ENCODE results near the gene TMEM212. TPM values are rescaled to one million over a fixed set of nuclear protein-coding genes. Genes with fewer than 3 reads are reported as not detected.

Gene TMEM212
- total and polyA plus RNA-seq, 8 donors, result not detected

DNA sequence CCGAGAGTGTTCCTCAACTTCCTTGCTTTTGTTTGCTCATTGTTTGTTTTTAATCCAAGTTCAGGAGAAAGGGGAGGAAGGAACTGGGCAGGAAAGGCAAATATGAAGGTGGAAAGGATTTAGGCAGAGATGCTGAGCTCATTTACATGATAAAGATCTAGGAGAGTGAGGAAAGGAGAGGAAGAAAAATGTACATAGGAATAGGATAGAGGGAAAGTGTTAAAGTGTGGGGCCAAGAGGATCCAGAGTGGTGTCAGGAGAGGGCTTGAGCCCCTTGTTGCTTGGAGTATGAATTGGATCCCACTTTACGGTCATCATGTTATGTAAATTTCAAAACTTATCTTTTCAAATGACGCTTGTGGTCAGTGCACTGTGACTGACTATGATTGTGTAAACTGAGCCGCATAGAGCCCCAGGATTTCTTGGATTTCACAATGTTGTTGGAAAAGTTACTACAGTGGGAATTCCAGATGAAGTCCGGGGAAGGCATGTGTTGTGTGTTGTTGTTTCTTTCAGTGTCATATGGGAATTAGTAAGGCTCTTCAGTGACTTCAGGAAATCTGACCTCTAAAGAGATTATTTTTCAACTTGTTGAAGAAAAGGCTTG, 17.8 kb upstream of the TMEM212 start:
- Histone ChIP-seq H3K4me3 (no peak overlapping the region), H3K27ac (peak overlapping the region in 3 of 5 donors; percentile 37 to 65 (median 57)), H3K27me3 (no peaks in the 10 kb centered on the region), H3K36me3 (no peaks in the 10 kb centered on the region), H3K4me1 (peaks cover 0 to 36% (median 9%) of the 10 kb centered on the region in 4 donors), H3K9me3 (no peaks in the 10 kb centered on the region)
- DNase-seq, result no peak
- 29 to 55% (median 32%) methylated on average over 5 of the region's 5 CpGs for WGBS, 5 donors
- intact Hi-C loops (cut with DNase I; ENCODE audit: low total_unique reads), result no loop called here
- peak in 2 of 3 donors; percentile 35 to 63 for TF ChIP-seq POLR2AphosphoS5 (IDR thresholded peaks at IDR 0.05)
- TF ChIP-seq, protein P1, sequence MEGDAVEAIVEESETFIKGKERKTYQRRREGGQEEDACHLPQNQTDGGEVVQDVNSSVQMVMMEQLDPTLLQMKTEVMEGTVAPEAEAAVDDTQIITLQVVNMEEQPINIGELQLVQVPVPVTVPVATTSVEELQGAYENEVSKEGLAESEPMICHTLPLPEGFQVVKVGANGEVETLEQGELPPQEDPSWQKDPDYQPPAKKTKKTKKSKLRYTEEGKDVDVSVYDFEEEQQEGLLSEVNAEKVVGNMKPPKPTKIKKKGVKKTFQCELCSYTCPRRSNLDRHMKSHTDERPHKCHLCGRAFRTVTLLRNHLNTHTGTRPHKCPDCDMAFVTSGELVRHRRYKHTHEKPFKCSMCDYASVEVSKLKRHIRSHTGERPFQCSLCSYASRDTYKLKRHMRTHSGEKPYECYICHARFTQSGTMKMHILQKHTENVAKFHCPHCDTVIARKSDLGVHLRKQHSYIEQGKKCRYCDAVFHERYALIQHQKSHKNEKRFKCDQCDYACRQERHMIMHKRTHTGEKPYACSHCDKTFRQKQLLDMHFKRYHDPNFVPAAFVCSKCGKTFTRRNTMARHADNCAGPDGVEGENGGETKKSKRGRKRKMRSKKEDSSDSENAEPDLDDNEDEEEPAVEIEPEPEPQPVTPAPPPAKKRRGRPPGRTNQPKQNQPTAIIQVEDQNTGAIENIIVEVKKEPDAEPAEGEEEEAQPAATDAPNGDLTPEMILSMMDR (IDR thresholded peaks at IDR 0.05), result no peak

DNA sequence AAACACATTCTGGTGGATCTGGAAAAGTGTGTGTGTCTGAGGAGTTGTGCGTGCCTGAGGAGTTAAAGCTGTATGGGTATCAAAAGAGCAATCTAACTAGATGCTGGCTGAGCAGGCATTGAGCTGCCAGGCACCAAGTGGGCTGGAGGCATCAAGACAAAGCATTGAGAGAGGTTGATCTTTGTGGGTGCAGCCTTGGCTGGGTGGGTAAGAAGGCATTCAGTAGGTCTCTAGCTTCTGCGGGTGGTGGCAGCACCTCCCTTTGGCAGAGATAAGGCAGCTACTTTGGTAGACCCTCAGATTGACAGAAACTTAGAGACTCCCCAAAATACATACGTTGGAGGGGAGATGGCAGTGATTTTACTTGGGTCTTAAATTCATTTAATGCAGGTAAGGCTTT, 15.8 kb upstream of the TMEM212 start:
- TF ChIP-seq EP300 (IDR thresholded peaks at IDR 0.05) (no peak), POLR2A (IDR thresholded peaks at IDR 0.05) (no peak), POLR2AphosphoS5 (IDR thresholded peaks at IDR 0.05) (no peak)
- TF ChIP-seq, protein P1 (IDR thresholded peaks at IDR 0.05), result no peak
- intact Hi-C loops (cut with DNase I; ENCODE audit: low total_unique reads), result no loop called here
- Histone ChIP-seq H3K27me3 (no peaks in the 10 kb centered on the region), H3K9me3 (no peaks in the 10 kb centered on the region), H3K27ac (no peak overlapping the region), H3K36me3 (no peaks in the 10 kb centered on the region), H3K4me3 (no peak overlapping the region), H3K4me1 (peaks cover 0 to 37% (median 9%) of the 10 kb centered on the region in 4 donors)
- no peak for DNase-seq
- WGBS, 5 donors, result 73 to 94% (median 91%) methylated on average over 3 of the region's 3 CpGs

DNA sequence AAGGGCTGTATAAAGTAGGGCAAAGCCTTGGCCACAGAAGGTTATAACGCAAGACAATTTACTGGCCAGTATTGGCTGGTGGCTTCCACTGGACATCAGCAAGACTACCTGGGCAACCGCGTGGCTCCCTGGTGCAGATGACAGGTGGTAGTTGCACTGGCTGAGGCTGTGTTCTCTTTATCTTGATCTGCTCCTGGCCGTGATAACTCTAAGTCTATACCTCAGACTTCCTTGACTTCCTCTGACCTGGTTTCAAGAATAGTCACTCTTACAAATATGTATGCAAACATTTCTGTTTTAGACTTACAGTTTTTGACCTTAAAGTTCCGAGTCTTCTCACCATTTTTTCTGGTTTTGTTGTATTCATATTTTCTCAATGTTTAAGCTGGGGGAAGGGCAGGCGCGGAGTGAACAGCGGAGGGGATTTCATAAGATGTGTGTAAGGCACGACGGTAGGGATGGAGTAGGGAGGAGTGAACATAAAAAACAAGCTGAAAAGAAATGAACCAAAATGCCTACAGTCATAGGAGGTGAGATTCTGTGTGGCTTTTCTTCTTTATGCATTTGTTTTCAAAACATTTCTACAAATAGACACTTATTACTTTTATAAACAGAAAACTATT, 15.2 kb upstream of the TMEM212 start:
- Histone ChIP-seq H3K4me1 (peaks cover 0 to 37% (median 9%) of the 10 kb centered on the region in 4 donors), H3K36me3 (no peaks in the 10 kb centered on the region), H3K27me3 (no peaks in the 10 kb centered on the region), H3K9me3 (no peaks in the 10 kb centered on the region), H3K27ac (peak overlapping the region in 1 of 5 donors; percentile 70), H3K4me3 (no peak overlapping the region)
- 71 to 79% (median 76%) methylated on average over 10 of the region's 10 CpGs for WGBS, 5 donors
- no peak for DNase-seq
- intact Hi-C loops (cut with DNase I; ENCODE audit: low total_unique reads), result no loop called here
- TF ChIP-seq EP300 (IDR thresholded peaks at IDR 0.05) (no peak), POLR2AphosphoS5 (IDR thresholded peaks at IDR 0.05) (no peak), POLR2A (IDR thresholded peaks at IDR 0.05) (no peak)
- TF ChIP-seq, protein P1 (IDR thresholded peaks at IDR 0.05), result no peak

DNA sequence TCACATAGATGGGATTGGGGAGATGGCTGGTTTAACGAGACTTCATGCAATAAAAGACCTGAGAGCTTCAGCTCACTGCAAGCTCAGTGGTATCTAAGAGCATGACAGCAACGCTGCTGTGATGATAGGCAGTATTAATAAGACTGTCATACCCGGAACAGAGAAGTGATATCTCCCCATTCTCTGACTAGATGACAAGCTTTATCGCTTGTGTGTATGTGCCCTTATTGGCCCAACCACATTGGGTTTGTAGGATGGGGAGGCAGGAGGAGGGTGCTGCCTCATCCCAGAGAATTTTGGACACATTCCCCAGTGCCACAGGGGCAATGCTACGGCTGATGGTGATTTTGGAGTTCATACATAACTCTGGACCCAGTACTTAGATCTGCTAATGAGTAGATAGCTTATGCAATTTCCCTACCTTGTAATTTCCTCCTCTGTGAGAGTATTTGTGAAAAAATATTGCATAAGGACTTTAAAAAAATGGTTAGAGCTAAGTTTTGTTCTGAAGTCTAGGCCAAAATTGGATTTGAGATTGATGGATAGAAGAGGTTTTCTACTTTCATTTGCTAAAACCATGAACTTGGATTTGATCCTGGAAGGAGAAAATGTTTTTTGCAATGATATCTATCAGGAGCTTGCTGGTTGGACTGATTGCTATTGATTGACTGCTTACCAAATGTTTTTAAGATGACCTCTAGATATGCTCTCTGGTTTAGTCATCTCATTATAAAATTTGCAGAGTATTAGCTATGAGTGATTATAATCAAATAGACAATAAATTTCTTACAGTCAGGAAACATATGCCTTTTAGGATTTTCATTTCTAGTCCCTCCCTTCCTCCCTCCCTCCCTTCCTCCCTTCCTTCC, 14.0 kb upstream of the TMEM212 start:
- no peak for TF ChIP-seq POLR2AphosphoS5 (IDR thresholded peaks at IDR 0.05)
- no peak for TF ChIP-seq EP300 (IDR thresholded peaks at IDR 0.05)
- no peak for TF ChIP-seq POLR2A (IDR thresholded peaks at IDR 0.05)
- TF ChIP-seq, protein P1 (IDR thresholded peaks at IDR 0.05), result no peak
- no peak for DNase-seq
- H3K27ac ChIP-seq, result peak overlapping the region in 3 of 5 donors; percentile 43 to 70 (median 56)
- H3K4me1 ChIP-seq, result peaks cover 0 to 41% (median 15%) of the 10 kb centered on the region in 4 donors
- H3K9me3 ChIP-seq, result no peaks in the 10 kb centered on the region
- no peaks in the 10 kb centered on the region for H3K36me3 ChIP-seq
- intact Hi-C loops (cut with DNase I; ENCODE audit: low total_unique reads), result no loop called here
- 70 to 89% (median 78%) methylated on average over 5 of the region's 5 CpGs for WGBS, 5 donors
- no peak overlapping the region for H3K4me3 ChIP-seq
- H3K27me3 ChIP-seq, result no peaks in the 10 kb centered on the region

All from stomach (tissue), 9 donors.